ENCODE results near the gene SLC12A8.

SLC12A8 gene

DNA sequence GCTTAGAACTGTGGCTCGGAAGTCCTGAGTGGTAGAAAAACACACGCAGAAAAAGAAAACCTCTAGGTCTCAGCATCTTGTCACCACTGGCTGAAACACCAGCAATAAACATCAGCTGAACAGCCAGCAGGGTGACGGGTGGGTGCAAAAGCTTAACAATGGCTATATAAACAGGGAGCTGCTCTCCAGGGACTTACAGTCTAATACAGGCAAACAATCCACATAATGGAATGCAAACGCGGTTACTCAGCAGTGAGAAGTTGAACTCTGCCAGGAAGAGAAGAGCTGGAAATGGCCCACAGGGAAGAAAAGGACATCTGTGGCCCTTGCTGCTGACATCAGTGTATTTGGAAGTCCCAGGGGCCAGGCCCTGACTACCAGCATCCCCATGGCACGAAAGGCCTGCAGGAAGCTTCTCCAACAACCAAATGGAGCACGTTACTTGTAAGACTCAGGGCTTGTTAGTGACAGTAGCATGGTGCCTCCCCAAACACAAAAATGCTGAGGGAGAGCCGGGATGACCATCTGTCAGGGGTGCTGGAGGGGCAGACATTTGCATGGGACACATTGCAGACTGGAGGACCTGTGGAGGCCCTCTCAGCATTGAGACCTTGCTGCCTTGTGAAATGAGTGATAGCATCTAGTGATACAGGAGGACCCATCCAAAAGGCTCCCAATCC, 159.8 kb downstream of the SLC12A8 start:
- peak in 1 of 2 experiments; percentile 71 for DNase-seq (ENCODE audit: low read depth in 2 of 2)

DNA sequence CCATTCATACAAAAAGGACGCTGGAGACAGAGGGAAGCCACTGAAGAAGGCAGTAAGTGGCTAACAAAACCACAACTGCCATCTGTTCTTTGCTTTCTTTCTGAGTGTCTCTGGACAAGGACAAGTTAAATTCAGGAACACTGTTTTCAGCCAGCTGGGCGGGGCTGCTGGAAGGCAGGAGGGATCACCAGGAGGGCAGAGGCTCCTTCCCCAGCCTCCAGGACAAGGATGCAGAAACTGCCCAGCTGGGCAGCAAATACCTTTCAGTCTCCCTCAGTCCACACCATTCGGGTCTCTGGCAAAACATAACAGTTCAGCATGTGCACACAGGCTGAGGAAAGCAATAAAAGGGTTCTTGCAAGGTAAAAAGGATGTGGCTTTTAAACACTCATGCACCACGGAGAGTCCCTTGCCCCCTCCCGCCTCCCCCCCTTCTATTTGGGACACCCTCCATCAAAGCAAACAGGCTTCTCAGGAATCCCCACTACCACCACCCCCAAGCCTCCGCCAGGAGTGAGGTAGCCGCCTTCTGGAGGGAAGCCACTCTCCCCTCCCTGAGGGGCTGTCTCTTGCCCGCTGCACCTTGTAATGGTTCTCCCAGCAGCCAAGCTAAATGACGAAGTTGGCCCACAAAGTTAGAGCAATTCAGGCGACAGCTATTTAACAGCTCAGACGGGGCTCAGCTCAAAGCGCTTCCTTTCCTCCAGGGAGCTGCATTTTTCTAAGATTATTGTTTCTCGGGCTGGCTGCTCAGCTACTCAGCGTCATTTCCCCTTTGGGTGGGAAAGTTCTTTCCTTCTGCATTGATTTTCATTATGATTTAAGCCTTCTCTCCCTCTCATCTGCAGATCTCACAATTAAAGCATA, 160.6 kb downstream of the SLC12A8 start:
- DNase-seq (ENCODE audit: low read depth in 2 of 2): peak; percentile 77 to 81

DNA sequence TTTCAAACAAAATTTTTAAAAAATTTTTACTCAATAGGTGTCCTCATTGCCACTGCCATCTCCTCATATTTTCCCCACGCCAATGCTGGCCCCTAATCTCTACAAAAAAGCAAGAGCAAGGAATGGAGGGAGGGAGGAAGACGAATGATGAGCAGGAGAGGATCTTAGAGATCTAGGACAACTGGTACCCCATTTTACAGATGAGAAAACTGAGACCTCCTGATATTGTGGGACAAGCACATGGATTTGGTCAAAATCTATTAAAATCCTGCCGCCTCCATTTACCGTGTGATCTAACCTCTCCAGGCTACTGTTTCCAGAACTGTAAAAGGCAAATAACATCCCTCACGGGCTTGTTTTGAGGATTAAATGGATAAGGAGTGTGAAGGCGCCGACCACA, 161.3 kb downstream of the SLC12A8 start:
- no peak for DNase-seq (ENCODE audit: low read depth in 2 of 2)

DNA sequence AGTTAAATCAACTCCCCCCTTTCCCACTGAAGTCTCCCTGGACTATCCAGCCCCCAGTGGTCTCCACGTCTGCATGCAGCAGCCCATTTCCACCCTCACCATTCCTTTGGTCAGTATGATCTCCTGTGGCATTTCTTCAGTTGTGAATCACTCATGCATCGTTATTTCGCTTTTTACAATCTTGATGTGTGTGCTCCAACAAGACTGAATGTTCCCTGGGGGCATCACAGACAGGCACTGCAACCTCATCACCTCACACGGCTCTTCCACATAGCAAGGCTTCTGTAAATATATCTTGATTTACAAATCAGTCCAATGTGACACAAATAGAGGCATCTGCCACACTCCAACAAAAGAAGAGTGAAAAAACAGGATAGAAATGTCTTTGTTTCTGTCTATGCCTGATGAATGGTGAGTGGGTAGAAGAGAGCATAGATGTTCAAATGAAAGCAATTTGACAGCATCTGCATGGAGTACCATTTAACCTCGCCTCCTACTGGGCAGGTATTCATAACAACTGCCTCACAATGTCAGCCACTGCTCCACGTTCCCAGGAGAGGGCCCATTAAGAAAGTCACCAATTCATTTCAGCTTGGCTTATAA, 162.0 kb downstream of the SLC12A8 start:
- no peak for DNase-seq (ENCODE audit: low read depth in 2 of 2)

DNA sequence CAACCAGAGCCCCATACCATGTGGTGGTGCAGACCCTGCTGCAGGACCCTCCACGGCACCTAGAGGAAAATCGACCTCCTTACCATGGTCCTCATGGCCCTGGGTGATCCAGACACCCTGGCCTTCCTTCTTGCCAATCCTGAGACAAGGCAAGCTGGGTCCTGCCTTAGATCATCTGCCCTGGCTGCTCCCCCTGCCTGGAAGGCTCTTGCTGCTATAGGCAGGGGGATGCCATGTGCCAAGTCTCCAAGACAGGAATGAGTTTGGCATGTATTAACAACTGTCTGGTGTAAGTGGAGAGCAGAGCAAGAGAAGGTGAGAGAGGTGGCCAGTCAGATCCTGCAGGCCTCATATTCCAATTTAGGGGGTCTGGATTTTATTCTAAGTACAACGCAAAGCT, 164.3 kb downstream of the SLC12A8 start:
- no peak for DNase-seq (ENCODE audit: low read depth in 2 of 2)

DNA sequence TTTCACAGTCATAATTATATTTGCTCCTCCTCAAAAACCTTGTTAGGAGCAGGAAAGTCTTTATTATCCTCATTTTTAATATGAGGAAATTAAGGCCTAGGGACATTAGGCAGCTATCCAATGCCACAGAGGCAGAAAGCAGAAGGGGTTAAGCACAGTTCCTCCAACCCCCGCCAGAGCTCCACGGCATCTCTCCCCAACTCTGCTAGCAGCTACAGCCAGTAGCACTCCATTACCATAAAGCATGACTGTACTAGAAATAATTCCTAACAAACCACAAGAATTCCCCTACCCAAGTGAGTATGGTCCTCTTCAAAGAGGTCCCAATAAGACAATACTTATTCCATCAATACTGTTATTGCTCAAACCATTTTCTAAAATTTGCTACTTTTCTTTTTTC, 166.6 kb downstream of the SLC12A8 start:
- DNase-seq (ENCODE audit: low read depth in 2 of 2): peak in 1 of 2 experiments; percentile 70

DNA sequence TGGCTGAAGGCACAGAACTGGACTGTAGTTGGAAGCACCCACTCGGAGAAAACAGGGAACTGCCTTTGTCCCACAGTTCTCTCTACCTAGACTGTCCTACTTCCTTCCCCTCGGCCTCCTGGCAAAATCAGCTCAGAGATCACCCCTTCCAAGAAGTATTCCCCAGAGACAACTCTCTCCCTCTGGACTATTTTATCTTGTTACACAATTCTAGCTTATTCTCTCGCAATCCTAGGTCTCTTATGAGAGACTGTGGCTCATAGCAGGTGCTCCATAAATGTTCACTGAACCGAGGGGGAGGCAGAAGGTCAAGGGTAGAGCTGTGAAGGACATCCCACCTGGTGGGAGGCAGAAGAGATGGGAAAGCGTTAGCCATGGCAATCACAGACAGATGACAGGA, 167.4 kb downstream of the SLC12A8 start:
- DNase-seq (ENCODE audit: low read depth in 2 of 2): no peak

DNA sequence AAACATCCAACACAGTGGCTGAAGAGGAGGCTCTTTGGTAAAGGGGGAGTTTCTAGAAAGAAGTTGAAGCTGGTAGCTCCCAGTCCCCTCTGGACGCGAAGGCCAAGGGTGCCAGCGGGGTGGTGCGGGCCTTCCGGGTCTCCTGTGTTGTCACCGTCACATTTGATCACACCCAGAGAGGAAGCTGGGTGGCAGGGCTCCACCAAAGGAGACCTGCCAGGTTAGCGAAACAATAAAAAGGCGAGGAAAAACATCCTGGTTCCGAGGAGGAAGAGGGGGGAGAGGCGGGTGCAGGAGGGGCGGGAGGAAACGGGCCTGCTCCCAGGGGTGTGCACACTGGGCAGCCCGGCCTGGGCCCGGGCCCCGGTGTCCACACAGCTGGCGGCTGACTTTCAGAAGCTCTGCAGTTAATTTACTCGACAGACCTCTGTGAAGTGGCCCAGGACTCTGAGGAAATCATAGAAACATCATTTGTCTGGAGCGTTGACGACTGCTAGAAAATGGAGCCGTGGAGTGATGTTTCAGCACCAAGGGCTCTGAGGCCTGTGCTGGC, 168.9 kb downstream of the SLC12A8 start:
- no peak for DNase-seq (ENCODE audit: low read depth in 2 of 2)

DNA sequence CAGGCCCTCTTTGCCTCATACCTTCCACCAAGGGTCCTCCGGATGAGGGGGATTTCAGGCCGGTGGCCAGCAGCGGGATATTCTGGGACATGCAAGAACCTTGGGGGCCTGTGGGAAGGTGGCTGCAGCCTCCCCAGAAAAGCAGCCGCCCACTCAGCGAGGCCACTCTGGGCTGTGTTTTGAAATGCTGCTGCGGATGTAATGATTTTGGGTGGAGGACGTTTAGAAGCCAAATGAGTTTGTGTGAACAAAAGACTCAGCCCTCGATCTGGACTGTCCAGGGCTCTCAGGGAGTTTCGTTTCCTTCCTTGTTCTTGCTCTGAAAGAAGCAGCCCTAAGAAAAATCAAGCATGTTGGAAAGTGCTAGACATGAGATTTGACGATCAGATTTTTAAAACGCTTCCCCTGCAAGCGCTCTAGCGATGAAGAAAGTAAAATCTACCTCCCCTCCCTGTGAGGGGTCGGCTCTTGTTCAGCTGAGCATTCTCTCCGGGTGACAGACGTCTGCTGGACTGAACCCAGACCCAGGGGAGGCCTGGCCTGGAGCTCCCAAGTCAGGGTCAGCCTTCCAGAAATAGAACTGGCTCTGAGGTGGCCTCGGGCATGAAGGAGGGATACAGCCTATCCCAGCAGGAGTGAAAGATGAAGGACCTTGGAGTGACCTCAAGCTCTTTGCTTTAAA, 169.7 kb downstream of the SLC12A8 start:
- DNase-seq (ENCODE audit: low read depth in 2 of 2): no peak

DNA sequence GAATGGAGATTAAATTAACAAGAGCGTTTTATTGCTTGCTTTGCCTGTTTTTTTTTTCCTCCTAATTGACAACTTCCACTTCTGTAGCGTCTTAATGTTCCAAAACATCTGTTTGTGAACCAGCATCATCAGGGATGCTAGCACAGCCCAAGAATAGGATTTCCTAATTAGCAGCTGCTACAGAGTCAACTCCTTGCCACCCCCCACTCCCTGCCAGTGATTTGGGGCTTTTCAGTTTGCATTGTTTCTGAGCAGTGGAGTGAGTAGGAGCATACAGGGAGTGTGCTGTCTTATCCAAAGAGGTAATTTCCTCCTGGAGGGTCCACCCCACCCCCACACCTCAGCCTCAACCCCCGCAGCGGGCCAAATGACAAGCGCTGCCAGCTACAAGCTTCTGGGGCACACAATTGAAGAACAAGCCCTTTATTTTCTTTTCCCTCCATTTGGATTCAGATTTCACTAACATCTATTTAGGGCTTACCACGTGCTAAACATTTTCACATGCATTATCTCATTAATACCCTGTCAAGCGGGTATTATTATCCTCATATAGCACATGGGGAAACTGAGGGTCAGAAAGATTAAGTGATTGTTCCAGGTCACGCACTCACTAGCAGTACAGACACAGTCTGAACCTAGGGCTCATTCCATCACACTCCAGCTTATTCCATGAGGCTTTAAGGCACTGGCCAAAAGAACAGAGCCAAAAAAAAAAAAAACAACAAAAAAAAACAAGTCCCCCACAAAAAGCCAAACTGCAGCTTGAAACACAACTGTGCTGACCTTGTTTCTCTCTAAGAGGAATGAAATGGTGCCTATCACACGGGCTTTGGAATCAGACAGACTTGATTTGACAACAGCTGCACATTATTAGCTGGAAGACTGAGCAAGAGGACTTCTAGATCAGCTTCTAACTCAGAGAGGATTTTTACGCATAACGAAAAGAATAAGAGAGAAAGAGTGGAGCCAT, 173.1 kb downstream of the SLC12A8 start:
- DNase-seq (ENCODE audit: low read depth in 2 of 2): no peak

DNA sequence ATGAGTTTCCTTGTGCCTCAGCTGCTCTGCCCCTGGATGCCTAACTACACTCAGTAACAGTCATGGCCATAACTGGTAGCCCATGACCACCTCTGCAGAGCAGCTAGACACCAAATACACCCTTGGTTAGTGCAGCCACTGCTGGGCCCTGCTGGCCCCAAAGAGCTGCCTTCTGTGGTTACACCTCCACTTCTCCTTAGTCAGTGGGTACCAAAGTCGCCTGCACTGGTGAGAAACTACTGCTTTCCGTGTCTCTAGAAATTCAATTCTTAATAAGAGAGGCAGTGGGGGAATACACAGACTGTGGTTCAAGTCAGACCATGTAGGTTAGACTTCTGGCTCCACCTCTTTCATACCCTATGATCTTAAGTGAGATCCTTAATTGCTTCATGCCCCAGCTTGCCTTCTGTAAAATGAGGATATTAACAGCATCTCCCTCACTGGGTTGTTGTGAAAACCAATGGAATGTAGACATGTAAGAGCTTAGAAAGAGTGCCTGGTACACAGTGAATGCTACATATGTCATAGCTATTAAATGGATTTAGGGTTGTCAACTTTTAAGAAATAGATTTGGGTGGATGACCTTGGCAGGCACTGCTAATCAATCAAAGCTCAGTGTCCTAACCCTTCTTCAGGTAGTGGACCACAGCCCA, 174.9 kb downstream of the SLC12A8 start:
- DNase-seq (ENCODE audit: low read depth in 2 of 2): no peak

DNA sequence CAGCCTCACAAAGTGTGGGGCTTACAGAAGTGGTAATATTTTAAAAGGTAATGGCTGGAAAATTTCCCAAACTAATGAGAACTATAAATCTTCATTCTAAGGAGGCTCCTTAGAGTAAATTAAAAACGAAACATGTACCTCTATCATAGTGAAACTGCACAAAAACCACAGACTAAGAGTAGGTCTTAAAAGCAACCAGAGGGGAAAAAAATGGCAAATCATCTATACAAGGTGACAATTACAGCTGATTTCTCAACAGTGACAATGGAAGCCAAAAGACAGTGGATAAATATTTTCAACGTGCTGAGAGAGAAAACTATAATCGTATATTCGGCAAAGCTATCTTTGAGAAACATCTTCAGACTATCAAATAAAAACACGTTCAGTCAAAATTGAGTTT, 177.3 kb downstream of the SLC12A8 start:
- no peak for DNase-seq (ENCODE audit: low read depth in 2 of 2)

DNA sequence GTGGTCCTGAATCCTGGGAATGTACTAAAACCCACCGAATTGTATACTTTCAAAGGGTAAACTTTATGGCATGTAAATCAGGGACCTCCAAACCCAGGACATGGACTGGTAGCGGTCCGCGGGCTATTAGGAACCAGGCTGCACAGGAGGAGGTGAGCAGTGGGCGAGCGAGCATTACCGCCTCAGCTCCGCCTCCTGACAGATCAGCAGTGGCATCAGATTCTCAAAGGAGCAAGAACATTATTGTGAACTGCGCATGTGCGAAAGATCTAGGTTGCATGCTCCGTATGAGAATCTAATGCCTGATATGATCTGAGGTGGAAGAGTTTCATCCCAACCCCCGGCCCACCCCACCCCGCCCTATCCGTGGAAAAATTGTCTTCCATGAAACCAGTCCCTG, 178.9 kb downstream of the SLC12A8 start:
- DNase-seq (ENCODE audit: low read depth in 2 of 2): no peak

DNA sequence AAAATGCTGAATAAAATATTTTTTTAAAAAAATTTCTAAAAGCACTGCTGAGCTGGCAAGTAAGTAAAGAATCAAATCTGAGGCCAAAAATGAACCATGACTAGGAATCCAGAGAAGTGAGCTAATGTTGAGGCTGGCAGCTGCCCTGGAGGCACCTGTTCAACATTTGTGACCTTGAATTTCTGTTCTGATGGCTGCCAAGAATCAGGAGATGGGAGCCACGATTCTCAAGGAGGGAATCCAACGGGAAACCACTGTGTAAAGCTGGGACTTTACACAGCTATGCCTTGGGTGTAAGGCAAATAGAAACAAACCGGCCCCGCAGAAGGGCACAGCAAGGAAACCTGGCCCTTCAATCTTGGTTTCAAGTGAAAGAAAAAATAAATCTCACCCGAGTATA, 179.4 kb downstream of the SLC12A8 start:
- DNase-seq (ENCODE audit: low read depth in 2 of 2): no peak

DNA sequence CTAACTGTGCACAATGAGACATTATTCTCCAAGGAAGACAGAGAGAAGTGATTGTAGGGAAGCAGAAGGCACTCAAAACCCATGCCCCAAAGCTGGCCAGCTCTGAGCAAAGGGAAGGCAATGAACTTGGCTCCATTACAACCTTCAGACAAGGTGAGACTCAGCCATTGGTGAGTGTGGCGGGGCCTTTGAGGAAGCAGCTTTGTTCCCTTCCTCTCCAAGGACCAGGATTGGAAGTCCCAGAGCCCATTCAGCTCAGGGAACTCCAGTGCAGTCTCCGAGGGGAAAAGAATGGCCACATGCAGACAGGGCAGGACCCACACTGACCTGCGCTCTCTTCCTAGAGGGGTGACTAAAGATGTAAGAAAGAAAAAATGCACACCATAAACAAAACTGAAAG, 179.9 kb downstream of the SLC12A8 start:
- no peak for DNase-seq (ENCODE audit: low read depth in 2 of 2)

Measured in fibroblast of skin of left biceps (primary cell).